Neutrophil (primary cell): ENCODE data around the gene BACH2.

ENCODE experiments used
- H3K27ac ChIP-seq: fragments of 200-600 bp; sonication (generic); 2 replicates; pipeline ENCODE4 v1.5.1; 2016; ENCODE audit warnings: mild to moderate bottlenecking, moderate library complexity
- H3K27me3 ChIP-seq: fragments of 200-600 bp; sonication (generic); 2 replicates; pipeline ENCODE4 v1.6.0; 2016; ENCODE audit warnings: mild to moderate bottlenecking
- H3K36me3 ChIP-seq: fragments of 200-600 bp; sonication (generic); 2 replicates; pipeline ENCODE4 v1.5.1; 2017
- H3K4me1 ChIP-seq, 2 experiments: fragments of 200-600 bp in 1 of 2; sonication (generic) in 1 of 2; 1 replicate in 1 of 2; 2 replicates in 1 of 2; pipeline versions ENCODE4 v1.5.1 to v1.6.1; 2013 to 2016; ENCODE audit warnings: low read depth in 1 of 2, low read length in 1 of 2, mild to moderate bottlenecking in 1 of 2, moderate library complexity in 1 of 2; ENCODE audit not compliant: control insufficient read depth in 1 of 2, insufficient read depth in 1 of 2
- H3K4me3 ChIP-seq, 2 experiments: fragments of 200-600 bp in 1 of 2; sonication (generic) in 1 of 2; 1 replicate in 1 of 2; 2 replicates in 1 of 2; pipeline ENCODE4 v1.5.1; 2013 to 2016; ENCODE audit warnings: low read depth in 1 of 2, low read length in 1 of 2, mild to moderate bottlenecking in 1 of 2, moderate library complexity in 1 of 2
- H3K9me3 ChIP-seq: fragments of 200-600 bp; sonication (generic); 2 replicates; pipeline ENCODE4 v1.5.1; 2016
- CTCF ChIP-seq: fragments of 200-600 bp; sonication (generic); IDR thresholded peaks from 2 replicates; pipeline ENCODE4 v1.5.1; 2016; ENCODE audit warnings: antibody characterized with exemption

Gene BACH2

GRCh38 chr6:90301816-90302215, 5.2 kb upstream of the BACH2 start:
- no peak for TF ChIP-seq CTCF
- Histone ChIP-seq H3K27ac (no peak overlapping the region), H3K4me1 (peaks cover 0 to 3% of the 10 kb centered on the region in 2 experiments), H3K27me3 (peaks cover 84% of the 10 kb centered on the region), H3K4me3 (no peak overlapping the region), H3K9me3 (no peaks in the 10 kb centered on the region), H3K36me3 (no peaks in the 10 kb centered on the region)

- Histone ChIP-seq H3K36me3 (no peaks in the 10 kb centered on the region), H3K27me3 (peaks cover 97% of the 10 kb centered on the region), H3K27ac (no peak overlapping the region), H3K9me3 (no peaks in the 10 kb centered on the region), H3K4me3 (no peak overlapping the region), H3K4me1 (peaks cover 17 to 28% of the 10 kb centered on the region in 2 experiments)
- no peak for TF ChIP-seq CTCF
Observed at GRCh38 chr6:90298459-90299053, 1.9 kb upstream of the BACH2 start.

- Histone ChIP-seq H3K36me3 (no peaks in the 10 kb centered on the region), H3K4me3 (no peak overlapping the region), H3K9me3 (no peaks in the 10 kb centered on the region), H3K4me1 (peaks cover 17 to 28% of the 10 kb centered on the region in 2 experiments), H3K27me3 (peaks cover 99% of the 10 kb centered on the region), H3K27ac (no peak overlapping the region)
- TF ChIP-seq CTCF, result no peak
Observed at GRCh38 chr6:90297867-90298381, 1.3 kb upstream of the BACH2 start.

GRCh38 chr6:90297115-90297866, 648 bp upstream of the BACH2 start:
- Histone ChIP-seq H3K27me3 (peaks cover 99% of the 10 kb centered on the region), H3K4me1 (peaks cover 17 to 28% of the 10 kb centered on the region in 2 experiments), H3K27ac (no peak overlapping the region), H3K9me3 (no peaks in the 10 kb centered on the region), H3K36me3 (no peaks in the 10 kb centered on the region), H3K4me3 (no peak overlapping the region)
- no peak for TF ChIP-seq CTCF

- no peaks in the 10 kb centered on the region for H3K36me3 ChIP-seq
- H3K4me3 ChIP-seq, result peak overlapping the region; percentile 37 to 58
- no peak overlapping the region for H3K27ac ChIP-seq
- H3K27me3 ChIP-seq, result peaks cover 98% of the 10 kb centered on the region
- no peaks in the 10 kb centered on the region for H3K9me3 ChIP-seq
- no peak for TF ChIP-seq CTCF
- peaks cover 17 to 28% of the 10 kb centered on the region in 2 experiments for H3K4me1 ChIP-seq
Observed at GRCh38 chr6:90295854-90296340, 746 bp downstream of the BACH2 start.
